CD1c-positive myeloid dendritic cell (primary cell): ENCODE measurements around the gene LASP1.
"Not testable (repeated sequence)": the region's sequence is repeated elsewhere in the genome, so short reads cannot be mapped to it uniquely, and the experiment has no call there.

ENCODE experiments used
- DNase-seq: peaks from one replicate; pipeline ENCODE4 v3.0.0-alpha.2; 2016; ENCODE audit errors: extremely low spot score

Gene LASP1

GRCh38 chr17:38908676-38909181 is 38.9 kb downstream of the LASP1 start:
- no peak for DNase-seq

GRCh38 chr17:38910325-38910724 is 40.5 kb downstream of the LASP1 start:
- DNase-seq = no peak

- no peak for DNase-seq
These were observed 41.3 kb downstream of the LASP1 start for GRCh38 chr17:38911081-38911730.

- DNase-seq = not testable (repeated sequence)
These were observed 41.8 kb downstream of the LASP1 start for GRCh38 chr17:38911731-38912081.

- no peak for DNase-seq
These were observed 42.5 kb downstream of the LASP1 start for GRCh38 chr17:38912221-38912813.

- DNase-seq = no peak
These were observed 45.1 kb downstream of the LASP1 start for GRCh38 chr17:38914741-38915638.

- no peak for DNase-seq
These were observed 45.8 kb downstream of the LASP1 start for GRCh38 chr17:38915639-38915995.

GRCh38 chr17:38916771-38917170 is 46.9 kb downstream of the LASP1 start:
- no peak for DNase-seq

- DNase-seq = no peak
These were observed 47.4 kb downstream of the LASP1 start for GRCh38 chr17:38917259-38917658.

- DNase-seq = no peak
These were observed 48.5 kb downstream of the LASP1 start for GRCh38 chr17:38918129-38918913.

GRCh38 chr17:38918916-38919315 is 49.1 kb downstream of the LASP1 start:
- DNase-seq = no peak

- no peak for DNase-seq
These were observed 49.6 kb downstream of the LASP1 start for GRCh38 chr17:38919316-38920078.

GRCh38 chr17:38920374-38921291 is 50.8 kb downstream of the LASP1 start:
- DNase-seq = no peak

- DNase-seq = peak; percentile 26
These were observed 52.0 kb downstream of the LASP1 start for GRCh38 chr17:38921756-38922411.

- DNase-seq = no peak
These were observed 52.9 kb downstream of the LASP1 start for GRCh38 chr17:38922538-38923297.

- DNase-seq = no peak
These were observed 55.6 kb downstream of the LASP1 start, which contains the start of gene LASP1NB for GRCh38 chr17:38925263-38925995. Gene LASP1NB, plus strand, starts transcription at chr17:38925614.

- DNase-seq = peak; percentile 49
These were observed 56.6 kb downstream of the LASP1 start for GRCh38 chr17:38926293-38927070.
